HCT116 (cell line): ENCODE results near the gene CCDC174. TPM values are rescaled to one million over a fixed set of nuclear protein-coding genes. Genes with fewer than 3 reads are reported as not detected.

ENCODE experiments used
- ATAC-seq: fragments of 200-7000 bp; cut with Tn5 transposase; 2 replicates; pipeline ENCODE4 v1.9.1; 2020; ENCODE audit warnings: mild to moderate bottlenecking, moderate library complexity
- BruUV-seq: library from RNA; stranded (reverse); fragments of 400-500 nt; replicated peaks from 2 replicates; lab custom pipeline; 2021; lab: Mats Ljungman, UMichigan
- CTCF ChIA-PET: fragments of 300-600 bp; sonication (Branson Sonifier 250); formaldehyde crosslinking; loops from one replicate; lab custom pipeline; 2021; ENCODE audit warnings: antibody characterized with exemption; lab: Charles Lee
- POLR2A ChIA-PET: fragments of 300-600, 350-600 bp; sonication (Branson Sonifier 250); formaldehyde crosslinking; loops from one replicate; lab custom pipeline; 2021; ENCODE audit warnings: antibody characterized with exemption; lab: Charles Lee
- RAD21 ChIA-PET, 2 experiments: fragments of 300-600 bp; sonication (Branson Sonifier 250); formaldehyde crosslinking; loops; one replicate each; lab custom pipeline; 2023; ENCODE audit warnings: low total read pairs in 2 of 2; ENCODE audit not compliant: uncharacterized antibody in 2 of 2, unreplicated experiment in 2 of 2, low non-redundant PET in 1 of 2; lab: Charles Lee
- DNase-seq: peaks from one replicate; pipeline ENCODE4 v3.0.0-alpha.2; 2010; ENCODE audit warnings: low read depth, low spot score
- H2AFZ ChIP-seq: fragments of 200-600 bp; shearing (Covaris generic), sonication (generic); 2 replicates; pipeline ENCODE4 v1.6.1; 2017; ENCODE audit warnings: low read depth, mixed run types, mixed read lengths, antibody characterized with exemption, low read length; ENCODE audit not compliant: poor library complexity, severe bottlenecking
- H3K27ac ChIP-seq: 2 replicates; pipeline ENCODE4 v1.5.1; 2012; ENCODE audit warnings: low read depth, low read length
- H3K27me3 ChIP-seq: fragments of 200-600 bp; sonication (generic); 2 replicates; pipeline ENCODE4 v1.6.1; 2016; ENCODE audit warnings: mixed run types, low read length, mixed read lengths; ENCODE audit not compliant: insufficient read depth
- H3K36me3 ChIP-seq, 2 experiments: fragments of 200-500 bp in 1 of 2; fragments of 200-600 bp in 1 of 2; sonication (Bioruptor generic) in 1 of 2; sonication (generic) in 1 of 2; 2 replicates each; pipeline versions ENCODE4 v1.5.1 to v1.6.1; 2014 to 2016; ENCODE audit warnings: low read length in 2 of 2, inconsistent platforms in 1 of 2, mixed read lengths in 1 of 2, mixed run types in 1 of 2; ENCODE audit not compliant: insufficient read depth in 2 of 2, control insufficient read depth in 1 of 2
- H3K4me1 ChIP-seq, 2 experiments: fragments of 200-600 bp in 1 of 2; sonication (generic) in 1 of 2; 2 replicates each; pipeline versions ENCODE4 v1.5.1 to v1.6.1; 2012 to 2017; ENCODE audit warnings: low read length in 2 of 2, inconsistent platforms in 1 of 2, mild to moderate bottlenecking in 1 of 2, mixed read lengths in 1 of 2, mixed run types in 1 of 2, moderate library complexity in 1 of 2; ENCODE audit not compliant: insufficient read depth in 2 of 2, control insufficient read depth in 1 of 2
- H3K4me2 ChIP-seq: fragments of 200-600 bp; sonication (generic); 2 replicates; pipeline ENCODE4 v1.6.1; 2017; ENCODE audit warnings: mixed run types, low read length, mixed read lengths
- H3K4me3 ChIP-seq, 2 experiments: fragments of 200-600 bp in 1 of 2; sonication (generic) in 1 of 2; replicated peaks in 1 of 2; 2 replicates each; pipeline ENCODE4 v1.5.1; 2011 to 2016; ENCODE audit warnings: low read length in 2 of 2, control low read depth in 1 of 2, low read depth in 1 of 2, mild to moderate bottlenecking in 1 of 2, mixed read lengths in 1 of 2, mixed run types in 1 of 2
- H3K79me2 ChIP-seq: fragments of 200-600 bp; sonication (generic); 2 replicates; pipeline ENCODE4 v1.6.1; 2017; ENCODE audit warnings: mild to moderate bottlenecking, mixed run types, low read length, moderate library complexity, mixed read lengths; ENCODE audit not compliant: insufficient read depth
- H3K9ac ChIP-seq: fragments of 200-600 bp; sonication (generic); 2 replicates; pipeline ENCODE4 v1.6.1; 2016; ENCODE audit warnings: low read length, mixed read lengths
- H3K9me2 ChIP-seq: fragments of 200-600 bp; sonication (generic), shearing (Covaris generic); 2 replicates; pipeline ENCODE4 v1.6.1; 2017; ENCODE audit warnings: mixed run types, mild to moderate bottlenecking, moderate library complexity; ENCODE audit not compliant: insufficient read depth
- H3K9me3 ChIP-seq, 2 experiments: fragments of 200-500 bp in 1 of 2; fragments of 200-600 bp in 1 of 2; sonication (Bioruptor generic) in 1 of 2; sonication (generic) in 1 of 2; 2 replicates each; pipeline ENCODE4 v1.6.1; 2014 to 2017; ENCODE audit warnings: low read length in 2 of 2, mixed read lengths in 2 of 2, inconsistent platforms in 1 of 2, low read depth in 1 of 2, mild to moderate bottlenecking in 1 of 2, mixed run types in 1 of 2, moderate library complexity in 1 of 2; ENCODE audit not compliant: control insufficient read depth in 1 of 2, insufficient read depth in 1 of 2
- H4K20me1 ChIP-seq: fragments of 200-600 bp; sonication (generic), shearing (Covaris generic); 2 replicates; pipeline ENCODE4 v1.6.1; 2017; ENCODE audit warnings: mixed run types, mild to moderate bottlenecking, moderate library complexity; ENCODE audit not compliant: insufficient read depth
- EZH2 ChIP-seq: fragments of 200-600 bp; sonication (generic); IDR thresholded peaks from 2 replicates; pipeline ENCODE4 v1.6.1; 2017; ENCODE audit warnings: antibody characterized with exemption, mixed run types
- SIN3A ChIP-seq: IDR thresholded peaks from 2 replicates; pipeline ENCODE4 v1.6.1; 2012; ENCODE audit warnings: low read depth
- TCF7L2 ChIP-seq: IDR thresholded peaks from 2 replicates; pipeline ENCODE4 v1.7.0; 2011; ENCODE audit warnings: borderline replicate concordance, inconsistent platforms; ENCODE audit not compliant: insufficient read depth, insufficient read length; ENCODE audit errors: extremely low read depth
- ZFX ChIP-seq: fragments of 450-650 bp; IDR thresholded peaks from 2 replicates; pipeline ENCODE4 v1.6.1; 2017
- intact Hi-C: fragments of 100-400 bp; cut with micrococcal nuclease; formaldehyde crosslinking; loops from 2 replicates; pipeline ENCODE4 v1.10.0; 2022
- total RNA-seq: library from RNA; stranded (reverse); gene quantifications from one replicate; pipeline ENCODE4 v1.2.1, GENCODE V29; 2021; ENCODE audit not compliant: unreplicated experiment
- TF ChIP-seq, protein P1 (sequence below): IDR thresholded peaks from 2 replicates; pipeline ENCODE4 v1.6.1; 2011; ENCODE audit warnings: mild to moderate bottlenecking, low read length, moderate library complexity; ENCODE audit not compliant: insufficient replicate concordance; ENCODE audit errors: extremely low read depth
- TF ChIP-seq, protein P2 (sequence below): IDR thresholded peaks from 2 replicates; pipeline ENCODE4 v1.6.1; 2012; ENCODE audit warnings: low read depth

Gene CCDC174
- total RNA-seq, 1 experiment from 2014 or later, result 15.6 TPM

DNA sequence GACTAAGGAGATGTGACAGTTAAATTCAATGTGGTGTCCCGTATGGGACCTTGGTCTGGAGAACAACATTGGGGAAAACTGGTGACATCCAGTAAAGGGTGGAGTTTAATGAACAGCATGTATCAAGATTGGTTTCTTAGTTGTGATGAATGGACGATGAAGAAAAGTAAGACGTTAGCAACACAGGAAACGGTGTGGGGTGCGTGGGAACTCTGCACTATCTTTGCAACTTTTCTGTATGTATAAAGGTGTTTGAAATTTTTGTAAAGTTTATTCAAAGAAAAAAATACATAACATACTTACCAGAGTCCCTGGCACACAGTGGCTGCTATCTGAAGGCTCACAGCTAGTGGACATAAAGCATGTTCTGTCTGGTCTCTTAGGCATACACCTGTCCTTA, 6.1 kb upstream of the CCDC174 start:
- ChIA-PET POLR2A (no interaction called here), CTCF (no interaction called here)
- intact Hi-C loops, result no loop called here

More for the DNA sequence above, 6.1 kb upstream of the CCDC174 start:
- RAD21 ChIA-PET, result no interaction called here
- H3K4me1 ChIP-seq, result peaks cover 0 to 5% of the 10 kb centered on the region in 2 experiments; a peak in 2 of 4 replicates
- H3K9ac ChIP-seq, result no peak overlapping the region
- no peak overlapping the region for H3K4me2 ChIP-seq
- no peaks in the 10 kb centered on the region for H3K9me2 ChIP-seq
- no peak overlapping the region for H3K4me3 ChIP-seq
- H3K79me2 ChIP-seq, result no peaks in the 10 kb centered on the region; the same call in 1 of the 2 replicates
- H2AFZ ChIP-seq, result no peak overlapping the region
- DNase-seq (no peak), ATAC-seq (no peak)
- H3K36me3 ChIP-seq, result no peaks in the 10 kb centered on the region
- H3K27me3 ChIP-seq, result no peaks in the 10 kb centered on the region
- H3K27ac ChIP-seq, result no peak overlapping the region
- H4K20me1 ChIP-seq, result no peaks in the 10 kb centered on the region
- no TSS peak for BruUV-seq
- H3K9me3 ChIP-seq, result no peaks in the 10 kb centered on the region
- TF ChIP-seq, protein P1, sequence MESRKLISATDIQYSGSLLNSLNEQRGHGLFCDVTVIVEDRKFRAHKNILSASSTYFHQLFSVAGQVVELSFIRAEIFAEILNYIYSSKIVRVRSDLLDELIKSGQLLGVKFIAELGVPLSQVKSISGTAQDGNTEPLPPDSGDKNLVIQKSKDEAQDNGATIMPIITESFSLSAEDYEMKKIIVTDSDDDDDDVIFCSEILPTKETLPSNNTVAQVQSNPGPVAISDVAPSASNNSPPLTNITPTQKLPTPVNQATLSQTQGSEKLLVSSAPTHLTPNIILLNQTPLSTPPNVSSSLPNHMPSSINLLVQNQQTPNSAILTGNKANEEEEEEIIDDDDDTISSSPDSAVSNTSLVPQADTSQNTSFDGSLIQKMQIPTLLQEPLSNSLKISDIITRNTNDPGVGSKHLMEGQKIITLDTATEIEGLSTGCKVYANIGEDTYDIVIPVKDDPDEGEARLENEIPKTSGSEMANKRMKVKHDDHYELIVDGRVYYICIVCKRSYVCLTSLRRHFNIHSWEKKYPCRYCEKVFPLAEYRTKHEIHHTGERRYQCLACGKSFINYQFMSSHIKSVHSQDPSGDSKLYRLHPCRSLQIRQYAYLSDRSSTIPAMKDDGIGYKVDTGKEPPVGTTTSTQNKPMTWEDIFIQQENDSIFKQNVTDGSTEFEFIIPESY, result no peak
- TF ChIP-seq ZFX (no peak), EZH2 (no peak), TCF7L2 (no peak), SIN3A (no peak)
- TF ChIP-seq, protein P2, sequence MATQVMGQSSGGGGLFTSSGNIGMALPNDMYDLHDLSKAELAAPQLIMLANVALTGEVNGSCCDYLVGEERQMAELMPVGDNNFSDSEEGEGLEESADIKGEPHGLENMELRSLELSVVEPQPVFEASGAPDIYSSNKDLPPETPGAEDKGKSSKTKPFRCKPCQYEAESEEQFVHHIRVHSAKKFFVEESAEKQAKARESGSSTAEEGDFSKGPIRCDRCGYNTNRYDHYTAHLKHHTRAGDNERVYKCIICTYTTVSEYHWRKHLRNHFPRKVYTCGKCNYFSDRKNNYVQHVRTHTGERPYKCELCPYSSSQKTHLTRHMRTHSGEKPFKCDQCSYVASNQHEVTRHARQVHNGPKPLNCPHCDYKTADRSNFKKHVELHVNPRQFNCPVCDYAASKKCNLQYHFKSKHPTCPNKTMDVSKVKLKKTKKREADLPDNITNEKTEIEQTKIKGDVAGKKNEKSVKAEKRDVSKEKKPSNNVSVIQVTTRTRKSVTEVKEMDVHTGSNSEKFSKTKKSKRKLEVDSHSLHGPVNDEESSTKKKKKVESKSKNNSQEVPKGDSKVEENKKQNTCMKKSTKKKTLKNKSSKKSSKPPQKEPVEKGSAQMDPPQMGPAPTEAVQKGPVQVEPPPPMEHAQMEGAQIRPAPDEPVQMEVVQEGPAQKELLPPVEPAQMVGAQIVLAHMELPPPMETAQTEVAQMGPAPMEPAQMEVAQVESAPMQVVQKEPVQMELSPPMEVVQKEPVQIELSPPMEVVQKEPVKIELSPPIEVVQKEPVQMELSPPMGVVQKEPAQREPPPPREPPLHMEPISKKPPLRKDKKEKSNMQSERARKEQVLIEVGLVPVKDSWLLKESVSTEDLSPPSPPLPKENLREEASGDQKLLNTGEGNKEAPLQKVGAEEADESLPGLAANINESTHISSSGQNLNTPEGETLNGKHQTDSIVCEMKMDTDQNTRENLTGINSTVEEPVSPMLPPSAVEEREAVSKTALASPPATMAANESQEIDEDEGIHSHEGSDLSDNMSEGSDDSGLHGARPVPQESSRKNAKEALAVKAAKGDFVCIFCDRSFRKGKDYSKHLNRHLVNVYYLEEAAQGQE, result no peak
- TF ChIP-seq, all 23 proteins: peak for 0
